Measurements from ENCODE around the gene METTL9.
"Not testable (repeated sequence)": the region's sequence is repeated elsewhere in the genome, so short reads cannot be mapped to it uniquely, and the experiment has no call there.

GRCh38 chr16:21680714-21681113 lies 81.3 kb downstream of the METTL9 start:
- not testable (repeated sequence) for TF ChIP-seq CTCF (IDR thresholded peaks at IDR 0.05 in 2 of 3, conservative IDR thresholded peaks at IDR 0.05 in 1 of 3; ENCODE audit: borderline replicate concordance in 1 of 3, insufficient read depth in 1 of 3, low read depth in 2 of 3, low read length in 2 of 3); REST (IDR thresholded peaks at IDR 0.05; ENCODE audit: low read depth); CEBPB (IDR thresholded peaks at IDR 0.05; ENCODE audit: low read depth); EGR1 (IDR thresholded peaks at IDR 0.05; ENCODE audit: low read depth); POLR2A (IDR thresholded peaks at IDR 0.05; ENCODE audit: borderline replicate concordance, extremely low read depth, insufficient read depth, insufficient read length); EZH2 (IDR thresholded peaks at IDR 0.05); ZBTB33 (IDR thresholded peaks at IDR 0.05; ENCODE audit: extremely low read depth, insufficient replicate concordance, low read length); YY1 (IDR thresholded peaks at IDR 0.05; ENCODE audit: extremely low read depth, insufficient replicate concordance, low read depth, low read length); SP1 (IDR thresholded peaks at IDR 0.05; ENCODE audit: low read depth); RAD21 (IDR thresholded peaks at IDR 0.05; ENCODE audit: low read depth); POLR2AphosphoS5 (IDR thresholded peaks at IDR 0.05; ENCODE audit: low read depth, low read length); ZNF274 (IDR thresholded peaks at IDR 0.05; ENCODE audit: low read depth, low read length)
